LNCaP clone FGC (cell line): ENCODE results near the gene ADIPOR1.

Experiments used
- DNase-seq: peaks from one replicate; pipeline ENCODE4 v3.0.0-alpha.2; 2011; ENCODE audit warnings: low read depth
- H3K4me3 ChIP-seq: 2 replicates; pipeline ENCODE4 v1.5.1; 2011; ENCODE audit warnings: mild to moderate bottlenecking, low read depth, low read length, control low read depth
- CTCF ChIP-seq: IDR thresholded peaks from 2 replicates; pipeline ENCODE4 v1.5.1; 2012; ENCODE audit warnings: mild to moderate bottlenecking; ENCODE audit not compliant: control insufficient read depth, insufficient read depth; ENCODE audit errors: extremely low read depth

The ADIPOR1 gene

DNA sequence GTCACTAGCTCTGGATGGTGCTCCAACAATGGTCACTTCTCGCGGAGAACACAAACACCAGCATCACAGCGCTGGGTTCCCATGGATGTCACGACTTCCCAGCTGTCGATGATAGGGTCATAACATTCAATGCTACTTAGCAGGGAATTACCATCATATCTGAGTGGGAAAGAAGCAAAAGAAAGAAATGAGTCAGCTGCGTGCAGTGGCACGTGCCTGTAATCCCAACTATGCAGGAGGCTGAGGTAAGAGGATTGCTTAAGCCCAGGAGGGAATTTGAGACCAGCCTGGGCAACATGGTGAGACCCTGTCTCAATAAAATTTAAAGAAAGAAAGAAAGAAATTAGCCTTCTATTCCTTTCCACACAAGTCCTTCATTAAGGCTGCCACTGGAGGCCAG is 65.6 kb downstream of the ADIPOR1 start:
- H3K4me3 ChIP-seq, result no peak overlapping the region
- TF ChIP-seq CTCF, result no peak

More for the DNA sequence above, 65.6 kb downstream of the ADIPOR1 start:
- DNase-seq, result no peak
